Medulla oblongata (tissue), 1 donor: ENCODE data around the gene TSC22D2.
A peak's percentile ranks its signal among the peaks of the same experiment; 100 is the strongest.

Experiments used
- DNase-seq: peaks from one replicate; pipeline ENCODE4 v3.0.0-alpha.2; 2015; ENCODE audit errors: extremely low spot score

Gene TSC22D2

DNA sequence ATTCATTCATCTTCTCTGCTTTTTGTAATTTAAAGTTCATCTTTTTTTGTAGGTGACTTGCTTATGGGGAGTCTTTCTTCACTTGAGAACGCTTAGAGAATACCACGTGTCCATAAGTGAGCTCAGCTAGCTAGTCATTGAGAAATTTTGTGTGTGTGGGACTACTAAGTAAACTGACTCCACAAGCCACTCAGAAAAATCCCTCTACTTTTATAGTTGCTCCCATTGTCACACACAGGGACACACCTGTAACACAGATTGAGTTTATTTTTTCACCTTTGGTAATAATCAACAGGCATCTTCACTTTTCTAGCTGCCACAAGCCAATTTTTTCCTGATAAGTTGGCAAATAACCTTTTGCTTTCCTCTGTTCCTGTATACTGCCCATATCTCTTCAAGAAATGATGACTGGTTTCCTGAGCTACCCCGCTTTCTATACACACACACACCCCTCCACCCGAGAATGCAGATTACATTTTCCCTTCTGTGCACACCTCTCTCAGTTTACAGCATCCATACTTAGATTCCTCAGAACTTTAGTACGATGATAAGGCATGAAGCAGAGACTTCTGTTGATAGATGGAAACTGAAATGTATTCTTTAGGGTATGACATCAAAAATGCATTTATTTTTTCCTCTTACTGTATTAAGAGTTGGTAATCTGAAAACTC lies 4.6 kb downstream of the TSC22D2 start:
- DNase-seq: peak; percentile 69

DNA sequence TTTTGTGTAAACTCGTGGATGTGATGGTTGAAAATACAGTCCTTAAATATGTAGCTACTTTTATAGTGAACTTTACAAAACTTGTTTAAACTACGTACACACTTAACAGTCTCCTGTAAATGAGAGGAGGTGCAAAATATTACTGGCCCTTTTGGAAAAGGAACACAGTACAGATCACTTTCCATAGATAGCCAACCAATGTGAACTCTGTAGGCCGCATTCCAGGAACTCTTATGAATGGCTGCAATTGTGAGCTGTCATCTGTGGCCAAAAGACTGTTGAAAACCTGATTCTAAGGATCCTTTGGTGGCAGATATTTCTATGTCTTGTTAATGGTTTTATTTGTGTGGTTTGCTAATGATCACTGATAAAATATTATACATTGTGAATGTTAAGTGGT lies 6.2 kb downstream of the TSC22D2 start:
- peak; percentile 90 for DNase-seq

DNA sequence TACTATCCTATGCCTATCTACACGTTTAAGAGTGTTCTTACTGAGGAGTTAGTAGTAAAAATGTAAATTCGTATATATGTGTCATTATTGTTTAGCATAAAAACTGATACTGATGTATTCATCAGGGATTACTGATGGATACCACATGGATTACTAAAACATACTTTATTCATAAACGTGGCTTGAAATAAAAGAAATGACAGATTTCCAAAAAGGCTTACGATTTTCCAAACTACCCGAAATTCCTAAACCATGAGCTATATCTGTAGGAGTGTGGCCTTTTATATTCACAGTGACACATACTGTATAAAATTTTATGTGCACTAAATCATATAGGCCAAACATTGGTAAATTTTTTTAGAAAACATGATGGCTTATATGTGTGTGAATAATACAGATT lies 6.9 kb downstream of the TSC22D2 start:
- DNase-seq: no peak

DNA sequence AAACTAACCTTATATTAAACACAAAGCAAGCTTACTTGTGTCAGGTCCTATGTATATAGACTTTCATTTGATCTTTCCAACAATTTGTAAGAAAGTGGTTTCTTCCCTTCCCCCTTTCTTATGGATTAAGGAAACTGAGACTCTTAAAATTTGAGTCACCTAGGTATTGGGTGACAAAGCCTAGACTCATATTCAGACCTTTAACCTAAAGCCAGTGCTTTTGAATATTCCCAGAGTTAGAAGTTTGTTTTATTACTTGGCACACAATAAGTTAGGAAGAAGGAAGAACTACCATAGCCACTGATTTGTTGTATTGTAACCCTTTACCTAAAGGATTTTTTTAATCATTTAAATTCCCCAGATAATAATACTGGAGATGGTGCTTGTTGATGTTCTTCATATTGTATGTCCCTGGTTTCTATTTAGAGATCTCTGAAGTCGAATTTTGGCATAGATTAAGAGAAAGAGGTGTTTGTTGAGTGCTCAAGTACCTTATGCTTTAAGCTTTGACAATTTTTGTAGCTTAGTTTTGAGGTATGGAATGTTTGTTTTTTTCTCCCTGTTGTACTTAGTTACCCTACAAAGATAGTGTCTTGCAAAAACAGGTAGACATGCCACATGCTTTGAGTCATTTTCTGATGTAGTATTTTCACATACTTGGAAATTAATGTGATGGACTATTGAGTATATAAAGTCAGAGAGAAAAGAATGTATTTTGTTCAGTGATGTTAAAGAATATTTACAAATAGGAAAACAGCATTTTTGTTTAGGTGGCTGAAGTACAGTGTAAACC lies 11.2 kb downstream of the TSC22D2 start:
- DNase-seq: no peak

DNA sequence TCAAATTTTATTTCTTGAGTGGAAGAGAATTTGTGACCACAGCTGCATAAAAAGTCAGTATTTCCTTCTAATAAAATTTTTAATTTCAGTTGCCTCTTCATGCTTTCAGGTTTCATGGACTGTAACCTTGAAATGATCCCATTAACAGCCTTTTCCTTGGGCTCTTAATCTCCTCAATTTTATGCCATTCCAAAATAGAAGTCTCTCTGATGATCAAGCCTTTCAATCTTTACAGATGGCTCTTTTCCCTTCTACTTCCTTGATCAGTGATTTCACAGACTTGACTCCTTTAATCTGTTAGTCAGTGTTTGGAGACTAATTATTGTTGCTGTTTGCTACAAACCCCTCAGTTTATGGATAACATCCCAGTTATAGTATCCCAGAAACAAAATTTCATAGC lies 11.9 kb downstream of the TSC22D2 start:
- DNase-seq: no peak

DNA sequence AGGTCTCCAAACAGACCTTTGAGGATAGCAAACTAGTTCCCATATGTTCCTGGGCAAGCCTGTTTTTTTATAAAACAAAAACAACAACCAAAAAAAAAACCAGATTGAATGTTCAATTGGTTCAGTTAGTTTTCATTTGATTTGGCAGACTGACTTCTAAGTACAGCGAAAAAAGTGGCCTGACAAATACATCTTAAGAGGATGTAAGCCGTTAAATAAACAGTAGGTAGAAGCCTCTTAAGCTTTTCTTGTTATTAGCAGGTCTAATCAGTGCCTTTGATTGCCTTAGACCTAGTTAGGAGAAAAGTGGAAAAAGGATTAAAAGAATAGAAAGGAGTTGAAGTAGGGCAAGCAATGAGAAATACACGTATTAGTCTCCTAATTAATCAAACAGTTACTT lies 13.2 kb downstream of the TSC22D2 start:
- DNase-seq: no peak

DNA sequence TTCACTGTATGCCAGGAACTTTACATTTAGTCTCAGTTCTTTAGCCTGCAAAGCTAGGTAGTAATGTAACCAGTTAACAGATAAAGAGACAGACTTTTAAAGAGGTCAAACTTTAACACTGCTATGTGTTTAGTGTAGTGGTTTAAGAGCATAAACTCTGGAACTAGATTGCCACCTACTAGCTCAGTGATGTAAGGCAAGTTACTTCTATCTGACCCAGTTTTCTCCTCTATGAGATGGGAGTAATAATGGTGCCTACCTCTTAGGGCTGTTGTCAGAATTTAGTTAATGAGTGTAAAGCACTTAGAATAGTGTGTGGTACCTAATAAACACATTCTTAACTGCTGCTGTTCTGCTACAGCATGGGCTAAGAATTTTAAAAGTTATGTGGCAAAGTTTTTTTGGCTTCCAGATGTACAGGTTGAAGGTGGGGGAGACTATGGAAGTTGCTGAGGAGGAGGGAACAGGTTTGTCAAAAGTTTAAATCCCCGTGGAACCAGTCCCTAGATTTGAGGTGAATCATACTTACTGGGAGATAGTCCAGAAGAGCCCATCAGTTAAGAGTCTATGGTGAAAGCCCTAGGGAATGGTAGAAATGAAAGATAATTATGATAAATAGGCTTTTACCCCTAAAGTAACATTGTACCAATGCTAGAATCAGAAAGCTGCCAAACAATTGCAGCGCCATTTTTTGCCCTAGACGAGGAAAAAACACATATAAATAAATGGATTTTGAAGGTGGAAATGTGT lies 13.9 kb downstream of the TSC22D2 start:
- DNase-seq: no peak

DNA sequence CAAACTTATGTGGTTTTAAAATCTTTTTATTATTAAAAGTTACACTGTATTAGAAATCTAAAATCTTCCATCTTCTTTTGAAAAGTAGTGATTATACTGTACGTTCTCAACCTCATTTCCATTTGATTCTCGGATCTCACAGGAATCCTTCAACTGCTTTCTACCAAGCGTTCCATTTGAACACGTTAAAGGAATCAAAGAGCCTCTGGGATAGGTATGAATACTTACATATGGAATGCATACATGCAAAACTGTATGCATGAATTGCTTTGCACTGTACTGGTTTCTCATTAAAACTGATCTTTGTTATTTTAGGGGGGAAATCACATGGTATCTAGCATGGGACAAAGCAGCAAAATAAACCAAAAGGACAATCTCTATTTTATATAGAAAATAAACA lies 14.8 kb downstream of the TSC22D2 start:
- no peak for DNase-seq

DNA sequence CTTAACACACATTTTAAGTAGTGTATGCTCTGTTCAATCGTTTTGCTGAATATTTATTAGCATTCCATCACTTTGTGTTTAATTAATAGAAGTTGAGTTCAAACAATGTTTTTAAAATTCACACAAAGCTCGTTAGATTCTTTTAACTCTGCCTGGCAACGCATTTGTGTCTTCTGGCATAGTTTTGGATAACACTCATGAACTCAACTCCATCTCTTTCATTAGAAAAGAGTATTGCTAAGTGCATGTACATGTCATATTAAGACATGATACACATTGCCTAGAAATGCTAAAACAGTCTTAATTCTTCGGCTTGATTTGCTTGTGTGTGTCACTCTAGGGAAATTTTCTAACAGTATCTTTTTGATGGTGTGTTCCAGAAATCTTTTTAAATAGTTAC lies 15.7 kb downstream of the TSC22D2 start:
- DNase-seq: no peak

DNA sequence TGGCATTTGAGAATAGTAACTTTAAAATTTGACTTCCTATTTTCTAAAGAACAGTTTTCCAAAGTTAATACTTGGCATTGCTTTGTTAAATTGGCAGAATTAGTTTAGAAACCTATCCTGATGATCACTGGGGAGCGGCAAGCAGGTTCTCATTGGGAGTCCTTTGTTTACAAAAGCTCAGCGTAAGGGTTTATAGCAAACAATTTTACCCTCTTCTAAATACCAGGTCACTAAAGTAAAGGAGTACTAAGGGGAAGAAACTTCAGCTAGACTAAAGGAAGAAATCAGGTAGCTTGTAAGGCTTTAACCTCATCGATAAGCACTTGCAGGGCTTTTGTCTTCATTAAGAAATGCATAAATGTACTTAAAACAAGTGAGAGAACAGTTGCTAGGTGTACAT lies 18.2 kb downstream of the TSC22D2 start:
- DNase-seq: no peak

DNA sequence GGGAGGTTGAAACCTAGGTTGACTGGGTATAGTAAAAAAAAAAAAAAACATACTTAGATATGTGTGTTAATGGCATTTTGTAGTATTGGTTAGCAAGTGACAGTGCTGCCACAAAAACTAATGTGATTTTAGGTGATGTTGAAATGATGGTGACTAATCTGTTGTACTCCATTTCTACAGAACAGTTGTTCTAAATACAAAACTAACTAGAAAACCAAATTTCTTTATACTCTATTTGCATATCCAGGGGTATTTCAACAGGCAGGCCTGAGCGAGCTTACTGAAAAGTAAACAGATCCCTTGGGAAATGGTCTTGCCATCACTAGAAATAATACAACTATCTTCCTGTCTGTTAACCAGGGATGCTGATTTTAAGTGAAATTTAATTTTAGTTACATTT lies 20.5 kb downstream of the TSC22D2 start:
- no peak for DNase-seq

DNA sequence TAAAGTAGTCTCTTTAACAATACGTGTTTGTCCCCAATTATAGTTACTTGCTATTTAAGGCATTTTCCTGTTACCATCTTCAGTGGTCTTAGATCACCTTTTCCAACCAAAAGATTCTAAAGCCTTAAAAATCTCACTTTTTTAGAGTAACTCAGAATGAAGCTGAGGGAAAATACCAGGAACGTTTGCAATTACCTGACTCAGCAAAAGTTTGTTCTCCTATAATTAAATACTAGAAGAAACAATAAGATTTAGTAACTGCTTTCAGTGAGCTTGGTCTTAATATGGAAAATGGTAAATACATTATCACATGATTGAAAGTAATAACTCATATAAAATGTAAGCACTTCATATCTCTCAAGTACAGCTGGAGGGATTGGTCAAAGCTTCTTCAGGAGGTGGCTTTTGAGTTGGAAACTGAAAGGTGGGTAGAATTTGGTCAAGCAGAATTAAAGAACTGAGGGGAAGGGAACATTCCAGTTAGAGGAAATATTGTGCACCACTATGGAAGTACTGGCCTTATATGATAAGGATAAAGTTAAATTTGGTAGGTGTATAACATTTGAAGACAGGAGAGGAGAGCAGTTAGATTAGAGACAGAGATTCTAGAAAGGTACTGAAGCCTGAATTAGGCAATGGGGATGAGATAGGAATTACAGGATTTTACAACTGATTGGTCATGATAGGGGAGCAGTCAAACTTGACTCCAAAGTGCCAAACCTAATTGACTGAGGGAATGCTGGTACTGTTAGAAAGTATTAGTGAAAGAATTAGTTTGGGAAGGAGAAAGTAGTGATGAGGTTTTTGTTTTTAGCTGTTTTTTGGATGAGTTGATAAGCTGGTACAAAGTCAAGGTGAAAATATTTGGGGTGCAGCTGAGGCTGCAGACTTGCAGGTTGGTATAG lies 21.9 kb downstream of the TSC22D2 start:
- no peak for DNase-seq

DNA sequence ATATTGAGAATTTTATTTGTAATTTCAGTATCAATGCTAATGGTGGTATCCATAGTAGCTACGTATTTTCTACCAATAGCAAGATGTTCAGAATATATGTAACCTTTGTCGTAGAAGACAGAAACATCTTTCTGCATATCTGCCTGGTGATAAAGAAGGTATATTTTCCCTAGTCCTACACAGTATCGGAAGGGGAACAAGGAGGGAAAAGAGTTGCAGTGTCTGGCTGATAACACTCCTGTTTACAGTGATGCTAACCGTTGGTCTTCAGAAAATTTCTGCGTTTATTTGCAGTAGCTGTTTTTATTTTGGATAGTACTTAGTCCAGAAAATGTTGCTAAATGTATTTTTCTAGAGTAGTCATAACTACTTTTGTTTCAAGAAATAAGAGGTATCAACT lies 25.2 kb downstream of the TSC22D2 start:
- DNase-seq: no peak

DNA sequence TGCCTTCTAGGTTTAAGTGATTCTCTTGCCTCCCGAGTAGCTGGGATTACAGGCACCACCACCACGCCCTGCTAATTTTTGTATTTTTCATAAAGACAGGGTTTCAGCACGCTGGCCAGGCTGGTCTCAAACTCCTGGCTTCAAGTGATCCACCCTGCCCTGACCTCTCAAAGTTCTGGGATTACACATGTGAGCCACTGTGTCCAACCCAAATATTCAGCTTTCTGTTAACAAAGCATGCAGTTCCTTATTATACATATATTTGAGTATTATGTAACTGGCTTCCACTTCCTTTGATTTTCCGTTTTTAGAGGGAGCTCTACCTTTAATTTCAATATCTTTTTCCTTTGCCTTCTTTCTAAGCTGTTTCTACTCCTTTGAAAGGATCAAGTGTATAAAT lies 26.1 kb downstream of the TSC22D2 start:
- DNase-seq: no peak

DNA sequence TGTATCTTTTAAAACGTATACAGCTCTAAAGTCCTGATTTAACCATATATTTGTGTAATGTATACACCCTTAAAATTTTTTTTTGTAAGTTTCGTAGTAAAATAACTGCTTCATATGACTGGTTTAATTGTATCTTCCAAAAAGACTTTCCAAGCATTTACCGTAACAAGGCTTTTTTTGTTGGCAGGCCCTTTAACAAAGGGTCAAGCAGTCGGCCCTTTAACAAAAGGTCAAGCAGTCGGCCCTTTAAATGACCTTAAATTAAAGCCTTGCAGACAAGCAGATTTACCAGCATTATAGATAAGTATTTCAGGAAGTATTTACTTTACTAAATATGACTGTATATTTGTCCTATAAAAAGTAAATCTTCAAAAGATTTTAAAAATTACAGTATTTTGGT lies 28.1 kb downstream of the TSC22D2 start:
- no peak for DNase-seq

DNA sequence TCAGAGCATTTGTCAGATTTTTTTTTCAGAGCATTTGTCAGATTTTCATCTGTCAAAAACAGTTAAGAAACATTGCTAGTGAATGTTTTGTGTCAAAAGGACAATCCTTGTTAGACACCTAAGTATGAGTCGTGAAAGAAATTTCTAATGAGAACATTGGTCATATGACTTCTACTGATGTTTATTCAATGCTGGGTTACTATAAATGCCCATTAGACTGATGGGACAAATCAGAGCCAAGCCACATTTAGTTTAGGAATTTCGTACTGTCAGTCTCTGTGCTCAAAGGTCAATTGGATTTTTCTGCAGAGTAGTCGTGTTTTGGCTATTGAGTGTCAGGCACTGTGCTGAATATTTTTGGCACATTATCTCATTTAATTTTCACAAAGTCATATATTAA lies 31.6 kb downstream of the TSC22D2 start:
- DNase-seq: no peak

DNA sequence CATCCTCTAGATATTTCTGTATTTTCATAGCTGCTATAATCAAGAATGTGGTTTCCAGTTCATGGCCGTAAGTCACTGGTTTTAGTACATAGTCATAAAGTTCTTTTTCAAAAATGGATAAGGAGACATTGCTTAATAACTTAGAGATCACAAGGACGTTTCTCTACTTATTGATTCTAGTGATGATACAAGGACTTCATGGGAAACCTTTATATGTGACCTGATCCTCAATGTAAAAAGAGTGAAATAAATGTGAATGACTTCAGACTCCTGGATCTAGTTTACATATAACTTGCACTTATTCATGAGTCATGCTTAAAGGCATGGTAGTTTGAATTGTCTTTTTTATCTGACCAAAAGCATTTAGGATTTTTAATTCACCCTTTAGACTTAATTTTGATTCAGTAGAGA lies 35.2 kb downstream of the TSC22D2 start:
- no peak for DNase-seq

DNA sequence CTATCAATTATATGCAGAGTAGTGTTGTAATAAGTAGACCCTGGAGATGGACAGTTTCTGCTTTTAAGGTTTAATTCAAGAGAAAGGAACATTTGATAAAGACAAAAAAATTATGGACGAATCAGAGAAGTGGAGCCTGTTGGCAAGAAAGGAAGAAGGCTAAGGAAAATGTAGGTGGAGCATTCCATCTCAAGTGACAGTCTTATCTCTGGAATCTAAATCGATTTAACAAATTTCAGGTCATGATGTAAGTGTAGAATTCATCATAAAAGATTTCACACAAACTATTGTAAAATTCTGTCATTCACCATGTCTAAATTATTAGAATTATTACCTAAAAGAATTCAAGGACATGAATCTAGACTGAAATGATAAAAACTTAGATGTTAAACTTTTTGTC lies 36.3 kb downstream of the TSC22D2 start:
- no peak for DNase-seq

DNA sequence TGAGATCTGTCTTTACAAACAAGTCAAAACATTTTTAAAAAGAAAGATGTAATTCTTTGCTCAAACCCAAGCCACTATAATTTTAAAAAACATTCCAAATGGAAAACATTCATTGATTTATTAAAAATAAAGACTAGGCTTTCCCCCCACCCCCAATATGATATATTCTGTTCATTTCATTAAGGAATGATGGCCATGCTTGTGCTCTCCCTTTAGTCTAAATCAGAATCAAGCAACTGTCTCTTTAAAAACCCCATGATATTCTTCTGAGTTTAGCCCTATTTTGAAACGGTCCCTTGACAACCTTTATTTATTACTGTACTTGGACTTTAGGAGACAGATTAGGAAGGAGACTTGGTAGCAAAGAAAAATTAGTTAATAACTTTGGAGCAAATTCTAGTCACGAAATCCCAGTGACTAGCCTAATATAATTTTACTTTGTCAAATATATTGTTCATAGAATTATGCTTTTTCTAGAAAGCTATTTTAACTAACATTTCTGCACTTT lies 38.4 kb downstream of the TSC22D2 start:
- DNase-seq: no peak

DNA sequence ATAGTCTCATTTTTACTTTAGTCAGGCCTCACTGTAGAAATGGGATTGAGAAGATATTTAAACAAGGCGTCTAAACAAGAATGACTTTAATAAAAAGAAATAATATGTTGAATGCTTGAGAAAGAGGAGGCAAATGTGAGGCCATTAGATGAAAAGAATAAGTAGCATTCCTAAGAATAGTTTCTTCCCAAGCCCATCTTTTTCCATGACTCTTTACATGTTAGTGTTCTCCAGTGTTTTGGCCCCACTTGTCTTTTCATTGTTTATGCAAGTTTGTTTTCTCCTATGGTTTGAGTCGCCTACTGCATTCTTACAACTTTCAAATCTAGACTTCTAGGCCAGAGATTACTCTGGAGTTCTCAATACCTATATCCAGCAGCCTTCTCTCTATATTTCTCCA lies 39.0 kb downstream of the TSC22D2 start:
- DNase-seq: no peak

DNA sequence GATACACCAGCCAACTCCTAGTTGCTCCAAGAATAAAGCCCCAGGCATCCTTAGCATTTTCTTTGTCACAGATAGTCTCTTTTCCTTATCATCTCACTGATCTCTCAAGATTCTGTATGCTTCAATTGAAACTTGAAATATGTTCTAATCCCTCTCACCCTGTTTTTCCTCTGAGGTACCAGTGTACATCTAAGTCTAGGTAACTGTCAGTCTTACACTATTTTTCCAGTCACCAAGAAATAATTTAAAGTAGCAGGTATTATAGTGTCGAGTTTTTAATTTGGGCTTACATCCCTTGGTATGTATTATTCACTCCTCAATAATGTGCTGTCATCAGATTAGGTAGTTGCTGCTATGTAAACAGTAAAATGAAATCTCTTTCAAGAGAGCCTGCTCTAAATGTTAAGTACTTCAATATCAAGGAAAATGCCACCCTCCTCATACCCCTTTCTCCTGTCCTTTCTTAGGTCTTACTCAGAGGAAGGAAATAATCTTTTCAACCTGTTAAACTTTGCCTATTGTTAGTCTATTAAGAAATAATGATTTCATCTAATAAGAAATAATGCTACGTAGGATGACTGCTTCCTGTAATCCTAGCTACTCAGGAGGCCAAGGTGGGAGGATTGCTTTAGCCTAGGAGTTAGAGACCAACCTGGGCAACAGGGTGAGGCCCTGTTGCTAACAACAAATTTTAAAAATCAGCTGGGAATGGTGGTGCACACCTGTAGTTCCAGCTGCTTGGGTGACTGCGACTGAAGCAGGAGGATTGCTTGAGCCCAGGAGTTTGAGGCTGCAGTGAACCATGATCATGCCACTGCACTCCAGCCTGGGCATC lies 39.8 kb downstream of the TSC22D2 start:
- DNase-seq: no peak
